GM19324 (cell line): ENCODE measurements around the gene PIP5K1C.
"Not testable (repeated sequence)": the region's sequence is repeated elsewhere in the genome, so short reads cannot be mapped to it uniquely, and the experiment has no call there.

Experiments used
- ATAC-seq: cut with Tn5 transposase; IDR thresholded peaks from one replicate; pipeline ENCODE4 v1.9.1; 2021; ENCODE audit warnings: mild to moderate bottlenecking, moderate library complexity; ENCODE audit not compliant: unreplicated experiment, low FRiP score

Gene PIP5K1C

DNA sequence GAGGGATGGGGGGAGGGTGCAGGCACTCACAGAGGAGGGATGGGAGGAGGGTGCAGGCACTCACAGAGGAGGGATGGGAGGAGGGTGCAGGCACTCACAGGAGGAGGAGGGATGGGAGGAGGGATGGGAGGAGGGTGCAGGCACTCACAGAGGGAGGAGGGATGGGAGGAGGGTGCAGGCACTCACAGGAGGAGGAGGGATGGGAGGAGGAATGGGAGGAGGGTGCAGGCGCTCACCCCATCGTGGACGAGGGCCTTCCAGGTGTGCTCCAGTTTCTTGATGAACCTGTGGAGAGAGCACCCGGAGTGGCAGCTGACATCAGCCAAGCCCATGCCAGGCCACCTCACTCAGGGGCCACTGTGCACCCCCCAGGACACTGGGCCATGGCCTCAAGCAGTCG is 53.2 kb downstream of the PIP5K1C start:
- not testable (repeated sequence) for ATAC-seq

DNA sequence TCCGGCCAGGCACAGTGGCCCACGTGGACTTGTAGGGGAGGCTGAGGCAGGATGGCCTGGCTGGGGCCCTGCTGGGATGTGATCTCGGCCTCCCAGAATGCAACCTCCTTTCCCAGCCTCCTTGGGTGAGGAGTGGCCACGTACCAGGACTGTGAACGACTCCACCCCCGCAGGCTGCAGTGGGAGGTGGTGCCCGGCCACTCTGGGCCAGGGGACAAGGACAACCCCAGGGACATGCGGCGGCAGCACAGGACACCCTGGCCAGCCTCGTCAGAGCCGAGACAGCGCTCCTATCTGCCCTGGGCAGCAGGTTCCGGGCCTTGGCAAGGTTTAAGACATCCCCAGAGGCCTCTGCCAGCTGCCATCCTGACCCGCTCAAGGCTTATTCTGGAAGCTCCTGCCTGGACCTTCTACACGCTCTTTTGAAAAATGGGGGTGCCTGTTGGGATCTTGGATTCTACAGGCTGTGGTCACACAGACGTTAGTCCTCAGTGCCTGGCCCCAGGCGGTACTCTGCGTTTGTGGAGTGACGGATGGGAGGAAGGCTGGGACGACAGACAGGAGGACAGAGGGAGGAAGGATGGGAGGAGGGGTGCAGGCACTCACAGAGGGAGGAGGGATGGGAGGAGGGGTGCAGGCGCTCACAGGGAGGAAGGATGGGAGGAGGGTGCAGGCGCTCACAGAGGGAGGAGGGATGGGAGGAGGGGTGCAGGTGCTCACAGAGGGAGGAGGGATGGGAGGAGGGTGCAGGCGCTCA is 53.8 kb downstream of the PIP5K1C start:
- no peak for ATAC-seq

DNA sequence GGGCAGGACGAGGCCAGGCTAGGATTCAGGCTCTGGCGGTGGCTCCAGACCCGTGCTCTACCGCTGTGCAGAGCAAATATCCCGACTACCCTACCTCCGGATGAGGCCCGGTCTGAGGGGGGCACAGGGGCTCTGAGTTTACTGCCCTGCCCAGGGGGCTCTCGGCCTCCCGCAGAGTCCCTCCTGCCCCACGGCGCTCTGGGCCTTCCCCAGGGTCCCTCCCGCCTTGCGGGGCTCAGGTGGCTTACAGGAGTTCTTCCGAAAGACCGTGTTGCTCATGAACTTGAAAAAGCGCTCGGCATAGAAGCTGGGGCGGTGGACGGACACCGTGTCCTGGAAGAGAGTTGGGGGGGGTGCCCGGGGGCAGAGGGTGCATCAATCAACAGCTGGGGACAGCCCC is 54.5 kb downstream of the PIP5K1C start:
- ATAC-seq, result no peak

DNA sequence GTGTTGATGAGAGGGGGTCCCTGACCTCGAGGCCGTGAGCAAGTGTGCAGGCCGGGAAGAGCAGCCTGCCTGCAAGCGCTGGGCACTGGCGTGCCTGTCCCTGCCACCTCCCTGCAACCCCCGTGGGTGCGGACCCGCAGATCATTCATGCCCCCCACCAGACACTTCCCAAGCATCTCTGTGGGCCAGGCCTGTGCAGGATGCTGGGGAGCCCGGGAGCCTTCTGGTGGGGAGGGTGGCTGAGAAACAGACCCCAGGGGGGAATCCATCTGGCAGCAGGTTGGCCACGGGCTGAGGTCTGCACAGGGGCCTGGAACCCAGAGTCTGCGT is 55.2 kb downstream of the PIP5K1C start:
- no peak for ATAC-seq

DNA sequence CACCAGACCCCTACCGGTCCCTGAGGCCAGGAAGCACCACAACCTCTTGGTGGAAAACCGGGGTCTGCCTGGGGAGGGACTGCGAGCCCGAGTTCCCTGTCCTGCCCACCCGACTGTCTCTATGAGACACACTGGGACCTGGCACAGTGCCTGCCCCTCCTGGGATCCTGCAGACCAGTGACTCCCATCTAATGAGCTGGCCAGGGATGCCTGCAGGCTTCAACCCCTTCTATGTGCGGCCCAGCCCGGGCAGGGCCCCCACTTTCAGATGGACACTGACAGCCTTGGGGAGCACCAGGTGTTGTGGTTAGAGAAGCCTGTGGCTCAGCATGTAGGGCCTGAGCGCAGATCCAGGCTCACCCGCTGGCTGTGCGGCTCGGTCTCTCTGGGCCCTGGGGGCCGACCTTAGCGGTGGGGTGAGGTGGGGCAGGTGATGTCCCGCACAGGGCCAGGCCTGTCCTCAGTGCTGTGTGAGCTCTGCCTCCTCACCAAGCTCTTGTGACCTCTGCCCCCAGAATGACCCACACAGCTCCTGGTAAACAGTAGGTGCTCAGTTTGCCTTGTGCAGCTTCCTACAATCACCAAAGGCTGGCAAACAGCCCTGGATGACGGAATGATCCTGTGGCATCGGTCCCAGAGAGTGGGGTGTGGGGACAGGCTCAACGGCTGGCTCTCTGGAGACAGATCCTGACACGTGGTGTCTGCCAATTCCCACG is 55.8 kb downstream of the PIP5K1C start:
- ATAC-seq, result no peak

DNA sequence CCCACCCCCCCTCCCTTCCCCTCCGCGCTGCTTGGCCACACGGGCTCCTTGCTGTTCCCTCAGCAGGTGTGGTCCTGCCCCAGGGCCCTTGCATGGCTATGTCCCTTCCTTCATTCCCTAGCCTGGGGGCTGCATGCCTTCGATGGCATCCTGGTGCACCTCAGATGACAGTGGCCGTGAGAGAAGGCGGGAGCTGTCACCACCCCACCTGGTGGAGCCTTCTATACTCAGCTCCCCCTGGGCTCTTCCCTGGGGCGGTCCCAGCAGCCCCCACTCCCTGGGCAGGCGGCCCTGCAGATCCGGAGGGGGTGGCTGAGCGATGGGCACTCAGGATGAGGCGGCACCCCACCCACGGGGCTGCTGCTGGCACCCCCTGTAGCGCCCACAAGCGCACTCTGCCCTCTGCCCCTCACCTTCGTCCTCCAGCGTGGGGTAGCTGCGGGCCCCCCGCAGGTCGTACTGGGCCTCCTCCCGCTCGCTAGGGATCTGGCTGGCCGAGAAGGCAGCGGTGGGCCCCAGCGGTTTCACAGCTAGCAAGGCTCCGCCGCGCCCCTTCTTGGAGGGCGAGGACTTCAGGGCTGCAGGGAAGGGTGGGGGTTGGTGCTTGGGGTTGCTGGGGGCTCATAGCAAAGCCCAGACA is 56.5 kb downstream of the PIP5K1C start:
- ATAC-seq, result no peak

DNA sequence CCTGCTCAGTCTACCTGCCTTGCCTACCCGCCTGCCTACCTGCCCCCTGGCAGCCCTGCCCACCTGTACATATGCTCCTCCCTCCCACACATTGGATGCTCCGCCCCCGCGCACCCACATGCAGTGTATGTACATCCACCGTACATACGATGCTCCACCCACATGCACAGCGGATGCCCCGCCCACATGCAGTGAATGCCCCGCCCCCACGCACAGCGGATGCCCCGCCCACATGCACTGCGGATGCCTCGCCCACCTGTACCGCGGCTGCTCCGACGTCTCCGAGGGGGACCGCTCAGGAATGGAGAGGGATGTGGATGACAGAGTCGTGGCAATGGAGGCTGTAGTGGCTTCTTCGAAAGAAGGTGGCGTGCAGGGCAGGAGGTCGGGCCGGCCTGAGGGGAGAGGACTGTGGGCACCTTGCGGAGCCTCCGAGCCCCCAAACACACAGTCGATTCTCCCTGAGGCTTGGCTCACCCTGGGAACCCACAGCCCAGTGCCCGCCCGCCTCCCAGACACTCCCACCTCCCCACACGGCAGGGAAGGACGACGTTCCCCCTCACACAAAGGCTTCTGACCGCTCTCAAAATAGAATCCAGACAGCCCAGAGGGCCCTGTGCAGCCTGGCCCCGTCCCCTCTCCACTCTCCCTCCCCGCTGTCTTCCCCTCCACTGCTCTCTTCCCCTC is 57.1 kb downstream of the PIP5K1C start:
- ATAC-seq, result no peak

DNA sequence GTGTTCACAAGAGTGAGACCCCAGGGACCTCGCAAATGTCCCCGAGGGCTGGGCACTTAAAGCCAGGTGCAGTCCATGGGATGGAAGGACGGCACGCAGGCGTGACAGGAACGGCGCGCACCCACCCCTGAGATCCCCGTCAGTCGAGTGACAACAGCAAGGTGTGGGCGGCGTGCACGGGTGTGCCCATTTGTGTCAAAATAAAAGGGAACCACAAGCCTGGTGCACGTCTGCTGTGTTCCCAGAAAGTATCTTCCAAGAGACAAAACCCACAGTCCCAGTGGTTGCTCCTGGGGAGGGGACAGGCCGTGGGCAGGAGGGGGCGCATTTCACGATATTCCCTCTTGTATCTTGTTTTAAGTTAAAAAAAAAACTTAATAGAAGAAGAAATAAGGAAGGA is 58.0 kb downstream of the PIP5K1C start:
- no peak for ATAC-seq

DNA sequence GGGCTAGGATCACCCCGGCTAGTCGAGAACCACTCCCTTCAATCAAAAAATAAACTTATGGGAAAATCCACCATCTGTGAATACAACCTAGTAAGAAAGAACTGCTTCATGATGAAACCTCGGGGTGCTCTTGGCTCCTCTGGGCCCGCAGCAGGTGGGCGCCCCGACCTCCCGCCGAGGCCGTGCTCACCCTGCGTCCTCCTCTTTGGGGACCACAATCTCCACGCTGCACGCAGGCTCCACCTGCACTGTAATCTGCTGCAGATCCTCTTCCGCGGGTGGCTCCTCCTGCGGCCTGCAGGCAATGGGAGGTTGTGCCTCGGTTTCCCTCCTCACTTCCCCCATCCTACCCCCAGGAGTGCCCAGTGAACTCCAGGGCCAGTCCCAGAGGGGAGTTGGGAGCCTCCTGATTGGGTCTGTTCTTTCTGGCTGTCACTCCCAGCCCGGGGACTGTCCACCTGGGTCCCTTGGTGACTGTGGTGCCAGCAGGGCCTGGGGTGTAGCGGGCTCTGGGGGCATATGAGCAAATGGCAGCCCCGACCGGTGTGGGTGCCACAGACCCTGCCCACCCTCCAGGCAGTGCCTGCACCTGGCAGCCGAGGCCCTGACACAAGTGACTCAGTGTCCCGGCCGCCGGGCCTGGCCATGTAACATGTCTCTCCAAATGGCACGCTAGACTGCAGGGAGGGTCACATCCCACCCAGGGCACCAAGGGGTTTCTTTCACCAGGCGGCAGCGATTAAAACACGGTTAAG is 58.6 kb downstream of the PIP5K1C start:
- no peak for ATAC-seq

DNA sequence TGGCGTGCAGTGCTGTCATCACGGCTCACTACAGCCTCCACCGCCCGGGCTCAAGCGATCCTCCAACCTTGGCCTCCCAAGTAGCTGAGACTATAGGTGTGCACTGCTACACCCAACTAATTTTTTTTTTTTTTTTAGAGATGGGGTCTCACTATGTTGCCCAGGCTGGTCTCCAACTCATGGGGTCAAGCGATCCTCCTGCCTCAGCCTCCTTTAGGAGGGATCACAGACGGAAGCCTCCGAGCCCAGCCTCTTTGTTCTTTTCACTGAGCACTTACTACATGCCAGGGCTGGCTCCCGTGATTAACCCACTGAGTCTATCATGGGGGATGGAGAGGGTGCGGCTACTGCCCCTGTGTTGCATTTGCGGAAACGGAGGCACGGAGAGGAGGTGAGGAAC is 60.8 kb downstream of the PIP5K1C start:
- no peak for ATAC-seq

DNA sequence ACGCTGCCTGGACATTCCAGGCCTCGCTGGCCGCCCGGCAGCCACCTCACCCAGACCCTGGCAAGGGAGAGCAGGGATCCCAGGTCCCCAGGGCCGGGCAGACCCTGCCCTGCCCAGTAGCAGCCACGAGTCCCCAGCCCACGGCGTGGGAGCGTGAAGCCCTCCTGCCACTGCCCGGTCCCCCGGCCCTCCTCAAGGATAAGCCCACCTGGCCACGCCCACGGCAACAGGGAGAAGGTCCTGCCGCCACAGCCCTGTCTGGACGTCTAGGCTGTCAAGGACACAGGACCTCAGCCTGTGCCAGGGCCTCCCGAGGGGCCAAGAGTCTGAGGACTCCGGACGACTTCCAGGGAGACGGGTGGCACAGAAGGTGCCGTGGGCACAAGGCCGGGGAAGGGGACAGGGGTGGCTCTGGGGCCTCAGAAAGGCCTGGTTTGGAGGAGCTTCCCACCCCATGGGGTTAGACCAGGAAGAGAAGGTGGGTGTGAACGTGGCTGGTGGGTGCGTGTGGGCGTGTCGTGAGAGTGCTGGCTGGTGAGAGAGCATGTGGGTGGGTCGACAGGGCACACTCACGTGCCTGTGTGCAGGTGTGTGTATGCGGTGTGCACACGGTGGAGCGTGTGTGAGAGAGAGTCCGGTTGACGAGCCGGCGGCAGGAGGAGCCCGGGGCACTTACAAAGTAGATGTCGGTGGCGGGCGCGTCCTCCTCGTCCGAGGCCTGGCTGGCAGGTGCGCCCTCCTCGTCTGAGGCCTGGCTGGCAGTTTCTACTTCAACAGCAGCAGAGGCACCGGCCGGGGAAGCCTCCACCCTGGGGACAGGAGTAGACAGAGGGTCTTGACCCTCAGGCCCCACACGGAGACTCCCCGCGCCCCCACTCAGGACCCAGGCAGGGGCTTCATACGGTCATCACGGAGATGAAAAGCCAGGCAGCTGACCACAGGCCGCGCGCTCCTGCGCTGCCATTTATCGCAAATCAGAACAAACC is 61.8 kb downstream of the PIP5K1C start:
- no peak for ATAC-seq

DNA sequence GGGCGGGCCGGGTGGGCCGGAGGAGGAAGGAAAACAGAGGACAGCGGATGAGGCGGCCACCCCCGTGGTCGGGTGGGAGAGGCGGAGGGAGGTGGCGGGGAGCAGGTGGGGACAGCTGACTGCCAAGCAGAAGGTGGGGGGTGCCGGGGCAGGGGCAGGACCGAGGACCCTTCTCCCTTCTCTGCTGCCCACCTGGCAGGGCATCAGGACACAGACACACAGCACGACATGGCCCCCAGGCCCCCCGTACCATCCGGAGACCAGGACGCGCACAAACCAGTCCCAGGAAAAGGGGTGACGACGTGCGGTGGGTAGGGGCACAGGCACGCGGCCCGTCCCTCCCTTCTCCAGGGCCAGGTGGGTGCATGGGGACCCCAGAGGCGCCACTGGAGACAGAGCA is 62.6 kb downstream of the PIP5K1C start:
- ATAC-seq, result no peak

DNA sequence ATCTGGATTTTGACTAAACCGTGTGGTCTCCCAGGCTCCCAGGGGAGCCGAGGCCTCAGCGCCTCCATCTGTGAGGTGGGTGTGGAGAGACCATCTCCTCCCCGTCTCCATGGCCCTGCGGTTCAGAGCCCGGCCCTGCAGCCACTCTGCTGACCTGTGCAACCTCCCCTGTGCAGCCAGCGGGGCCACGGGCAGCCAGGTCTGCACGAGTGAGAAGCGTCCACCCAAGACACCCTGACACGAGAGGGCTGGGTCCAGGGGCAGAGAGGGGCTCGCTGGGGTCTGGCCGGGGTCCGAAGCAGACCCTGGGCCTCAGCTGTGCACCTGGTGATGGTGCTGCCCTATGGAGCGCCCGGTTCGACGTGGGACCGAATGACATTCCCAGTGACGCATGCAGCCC is 63.3 kb downstream of the PIP5K1C start:
- ATAC-seq, result no peak

DNA sequence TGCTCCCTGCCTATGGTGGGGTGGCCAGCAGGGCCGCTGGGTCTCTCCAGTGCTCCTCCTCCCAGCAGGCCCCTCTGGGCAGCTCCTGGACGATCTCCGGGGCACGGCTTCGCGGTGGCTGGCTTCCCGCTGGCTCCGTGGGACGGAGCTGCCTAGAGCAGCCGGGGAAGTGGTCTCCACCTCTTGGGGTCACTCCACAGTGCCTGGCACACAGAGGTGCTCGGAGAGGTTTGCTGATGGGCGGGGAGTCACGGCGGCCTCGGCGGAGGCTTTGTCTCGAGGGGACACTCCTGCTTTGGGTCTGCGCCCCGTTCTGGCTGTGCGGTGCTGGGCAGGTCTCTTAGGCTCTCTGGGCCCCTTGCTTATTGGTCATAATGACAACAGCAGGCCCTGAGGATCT is 63.8 kb downstream of the PIP5K1C start:
- ATAC-seq, result no peak

DNA sequence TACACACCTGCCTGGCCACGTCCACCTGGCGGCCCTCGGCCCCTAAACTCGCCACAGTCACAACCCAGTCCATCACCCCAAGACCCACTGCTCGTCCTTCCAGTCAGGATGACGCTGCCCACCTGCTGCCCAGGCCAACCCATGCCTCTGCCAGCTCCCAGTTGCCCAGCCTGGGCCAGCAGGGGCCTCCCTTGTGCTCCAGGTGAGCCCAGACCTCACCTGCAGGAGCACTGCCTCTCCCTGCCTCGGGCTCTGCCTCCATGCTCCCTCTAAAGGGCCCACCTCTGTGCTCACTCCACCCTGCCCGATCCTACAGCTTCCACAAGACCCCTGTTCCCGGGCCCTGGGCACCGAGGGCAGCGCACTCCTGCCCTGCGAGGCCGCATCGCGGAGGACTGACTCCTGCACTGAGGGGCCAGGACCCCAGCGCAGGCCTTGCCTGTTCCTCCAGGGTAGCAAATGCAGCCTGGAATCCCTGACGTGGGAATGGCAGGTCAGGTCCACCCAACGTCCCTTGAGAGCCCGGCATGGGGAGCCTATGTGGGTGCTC is 65.7 kb downstream of the PIP5K1C start:
- ATAC-seq, result no peak

DNA sequence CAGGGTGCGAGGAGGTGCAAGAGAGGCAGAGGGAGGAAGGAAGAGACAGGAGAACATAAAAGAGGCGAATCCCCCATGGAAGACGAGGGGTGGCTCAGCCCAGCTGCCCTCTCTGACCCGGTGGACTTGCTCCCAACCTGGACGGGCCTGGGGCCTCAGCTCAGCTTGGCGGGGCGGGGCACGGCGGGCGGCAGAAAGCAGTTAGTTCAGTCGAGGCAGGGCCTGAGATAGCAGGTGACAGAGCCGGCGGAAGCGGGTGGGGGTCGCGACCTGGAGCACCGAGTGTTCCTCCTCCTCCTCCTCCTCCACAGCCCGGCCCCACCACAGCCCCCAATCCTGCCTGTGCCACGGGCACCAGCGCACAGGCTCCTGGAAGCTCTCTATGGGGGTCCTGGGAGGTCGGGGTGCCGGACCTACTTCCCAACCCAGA is 66.7 kb downstream of the PIP5K1C start:
- ATAC-seq, result no peak

DNA sequence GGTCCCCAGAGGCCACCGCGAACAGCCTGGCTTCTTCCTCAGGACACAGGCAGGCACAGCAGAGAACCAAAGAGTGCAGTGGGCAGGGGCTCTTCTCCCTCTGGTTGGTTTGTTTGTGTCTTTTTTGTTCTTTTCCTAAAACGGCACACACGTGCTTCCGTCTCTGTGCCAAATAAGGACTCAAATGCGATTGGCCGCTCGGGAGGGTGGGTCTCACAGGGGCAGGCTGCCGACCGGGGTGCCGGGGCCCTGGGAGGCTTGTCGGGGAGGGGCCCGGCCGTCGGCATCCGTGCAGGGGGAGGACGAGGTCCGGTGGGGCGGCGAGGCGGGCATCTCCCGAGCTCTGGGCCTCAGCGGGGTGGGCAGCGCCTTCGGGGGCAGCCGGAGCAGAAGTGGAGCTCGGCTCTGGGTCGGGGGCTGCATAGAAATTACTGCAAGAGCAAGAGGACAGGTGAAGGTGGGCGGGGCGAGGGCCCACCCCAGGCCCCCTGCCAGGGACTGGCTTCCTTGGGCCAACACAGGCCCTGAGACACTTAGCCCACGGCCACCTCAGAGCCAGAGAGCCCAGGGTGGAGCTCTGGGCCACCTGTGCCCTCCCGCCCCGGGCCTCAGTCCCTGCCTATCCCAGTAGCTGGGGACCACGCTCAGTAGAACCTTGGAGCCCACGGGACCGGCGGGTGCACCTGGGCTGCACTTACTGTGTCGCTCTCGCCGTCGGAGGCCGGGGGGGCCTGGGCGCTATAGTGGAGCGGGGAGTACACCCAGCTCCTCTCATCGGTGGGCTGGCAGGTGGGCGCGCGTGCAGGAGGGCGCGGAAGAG is 67.3 kb downstream of the PIP5K1C start:
- no peak for ATAC-seq

DNA sequence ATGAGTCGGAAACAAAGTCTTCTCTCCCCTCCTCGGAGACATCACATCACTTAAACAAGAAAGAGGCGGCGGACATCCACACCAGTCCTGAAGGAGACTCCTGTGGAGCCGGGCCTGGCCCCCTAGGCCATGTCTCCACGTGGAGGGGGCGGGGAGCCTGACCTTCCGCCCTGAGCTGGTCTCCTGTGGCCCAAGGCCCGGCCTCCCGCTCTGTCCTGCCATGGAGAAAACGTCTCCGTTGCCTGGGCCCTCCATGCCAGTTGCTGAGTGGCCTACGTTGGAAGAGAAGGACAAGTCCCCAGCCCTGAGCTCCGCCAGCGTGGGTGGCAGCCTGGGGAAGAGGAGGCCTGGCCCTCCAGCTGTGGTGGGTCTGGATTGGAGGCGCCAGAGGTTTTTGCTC is 68.2 kb downstream of the PIP5K1C start:
- ATAC-seq, result no peak
